ENCODE results near the gene IER5.

GRCh38 chr1:181133969-181134418 is 45.5 kb downstream of the IER5 start:
- no peak for TF ChIP-seq POLR2A (IDR thresholded peaks at IDR 0.05; ENCODE audit: low read length)
- TF ChIP-seq GATA1 (IDR thresholded peaks at IDR 0.05; ENCODE audit: low read depth, low read length), result no peak
